Body of pancreas (tissue), 4 donors: ENCODE data around the gene CREB3L2. TPM values are rescaled to one million over a fixed set of nuclear protein-coding genes. Genes with fewer than 3 reads are reported as not detected.

Experiments
- ATAC-seq: fragments of 150-250 bp; one replicate; pipeline ENCODE4 v1.9.1; 2016
- DNase-seq, 4 donors: peaks; one replicate each; pipeline ENCODE4 v3.0.0-alpha.2; 2019
- H3K27ac ChIP-seq, 4 donors: fragments of 200-600 bp; sonication (generic); 1 replicate in 3 of 4; 2 replicates in 1 of 4; pipeline versions ENCODE4 v1.5.1 to v1.6.1; 2016 to 2019; ENCODE audit warnings: mild to moderate bottlenecking in 1 of 4, mixed read lengths in 1 of 4, moderate library complexity in 1 of 4
- H3K27me3 ChIP-seq, 2 donors: fragments of 200-600 bp; sonication (generic); one replicate each; pipeline ENCODE4 v1.6.0; 2016; ENCODE audit warnings: mild to moderate bottlenecking in 1 of 2
- H3K36me3 ChIP-seq, 2 donors: fragments of 200-600 bp; sonication (generic); replicated peaks in 1 of 2; 2 replicates each; pipeline ENCODE4 v1.5.1; 2016; ENCODE audit warnings: low read depth in 2 of 2; ENCODE audit not compliant: insufficient read depth in 1 of 2
- H3K4me1 ChIP-seq: fragments of 200-600 bp; sonication (generic); one replicate; pipeline ENCODE4 v1.6.0; 2016
- H3K4me3 ChIP-seq, 2 donors: fragments of 200-600 bp; sonication (generic); 1 replicate in 1 of 2; 2 replicates in 1 of 2; pipeline ENCODE4 v1.5.1; 2016 to 2019
- H3K9me3 ChIP-seq, 3 donors: fragments of 200-600 bp; sonication (generic); 1 replicate in 2 of 3; 2 replicates in 1 of 3; pipeline ENCODE4 v1.5.1; 2016
- CTCF ChIP-seq, 7 experiments: fragments of 450-650 bp in 4 of 7; fragments of 200-600 bp in 3 of 7; sonication (generic) in 3 of 7; IDR thresholded peaks; one replicate each; pipeline ENCODE4 v1.5.1; 2016 to 2019; ENCODE audit warnings: antibody characterized with exemption in 7 of 7
- POLR2A ChIP-seq, 3 donors: fragments of 450-650 bp; IDR thresholded peaks; one replicate each; pipeline ENCODE4 v1.6.1; 2016; ENCODE audit warnings: antibody characterized with exemption in 3 of 3, mild to moderate bottlenecking in 2 of 3
- WGBS, 2 donors: methylation state at CpG; one replicate each; pipeline ENCODE4 v1.1.5; 2017; 5-methylcytosine and 5-hydroxymethylcytosine counted together
- intact Hi-C: fragments of 100-400 bp; cut with DNase I; formaldehyde crosslinking; loops from one replicate; pipeline ENCODE4 v1.15.1; 2023
- total RNA-seq, 2 donors: library from RNA; depleted of rRNA; stranded (reverse); fragments of >200 nt; gene quantifications; one replicate each; pipeline ENCODE4 v1.1.0, GENCODE V29; 2016

The CREB3L2 gene
- total RNA-seq, 2 donors from 2014 or later = 21.3 to 28.0 TPM

- Histone ChIP-seq H3K27me3 (no peaks in the 10 kb centered on the region), H3K4me3 (no peak overlapping the region), H3K9me3 (no peaks in the 10 kb centered on the region), H3K4me1 (peaks cover 77% of the 10 kb centered on the region), H3K27ac (no peak overlapping the region), H3K36me3 (no peaks in the 10 kb centered on the region)
- ATAC-seq (no peak), DNase-seq (no peak)
- TF ChIP-seq POLR2A (IDR thresholded peaks at IDR 0.05) (no peak), CTCF (IDR thresholded peaks at IDR 0.05) (no peak)
- 84 to 85% methylated on average over 7 of the region's 7 CpGs for WGBS, 2 donors
- intact Hi-C loops = no loop called here
Measured at GRCh38 chr7:137947046-137947445, 54.8 kb downstream of the CREB3L2 start.

- WGBS, 2 donors = 32 to 37% methylated on average over 3 of the region's 3 CpGs
- H3K4me3 ChIP-seq = no peak overlapping the region
- TF ChIP-seq CTCF (IDR thresholded peaks at IDR 0.05) (no peak), POLR2A (IDR thresholded peaks at IDR 0.05) (no peak)
- no peak overlapping the region for H3K27ac ChIP-seq
- H3K9me3 ChIP-seq = no peaks in the 10 kb centered on the region
- no peaks in the 10 kb centered on the region for H3K27me3 ChIP-seq
- intact Hi-C loops = no loop called here
- peaks cover 75% of the 10 kb centered on the region for H3K4me1 ChIP-seq
- H3K36me3 ChIP-seq = no peaks in the 10 kb centered on the region
- ATAC-seq = no peak
- no peak for DNase-seq
Measured at GRCh38 chr7:137946011-137946410, 55.9 kb downstream of the CREB3L2 start.

- WGBS, 2 donors = 31 to 32% methylated on average over 6 of the region's 6 CpGs
- intact Hi-C loops = no loop called here
- no peaks in the 10 kb centered on the region for H3K27me3 ChIP-seq
- no peak overlapping the region for H3K4me3 ChIP-seq
- ATAC-seq (no peak), DNase-seq (no peak)
- H3K36me3 ChIP-seq = no peaks in the 10 kb centered on the region
- H3K4me1 ChIP-seq = peaks cover 66% of the 10 kb centered on the region
- peak overlapping the region in 1 of 4 donors; percentile 1 for H3K27ac ChIP-seq
- TF ChIP-seq CTCF (IDR thresholded peaks at IDR 0.05) = no peak
- no peak for TF ChIP-seq POLR2A (IDR thresholded peaks at IDR 0.05)
- no peaks in the 10 kb centered on the region for H3K9me3 ChIP-seq
Measured at GRCh38 chr7:137944168-137944567, 57.7 kb downstream of the CREB3L2 start.

- Histone ChIP-seq H3K4me1 (peaks cover 56% of the 10 kb centered on the region), H3K4me3 (no peak overlapping the region), H3K27me3 (no peaks in the 10 kb centered on the region), H3K27ac (peak overlapping the region; percentile 11 to 60 (median 36)), H3K36me3 (no peaks in the 10 kb centered on the region), H3K9me3 (no peaks in the 10 kb centered on the region)
- ATAC-seq (peak; percentile 59), DNase-seq (peak in 2 of 4 donors; percentile 31 to 49)
- intact Hi-C loops = no loop called here
- TF ChIP-seq CTCF (IDR thresholded peaks at IDR 0.05) (no peak), POLR2A (IDR thresholded peaks at IDR 0.05) (no peak)
- WGBS, 2 donors = 55 to 70% methylated on average over 2 of the region's 2 CpGs
Measured at GRCh38 chr7:137943132-137943551, 58.7 kb downstream of the CREB3L2 start.

- DNase-seq (peak in 1 of 4 donors; percentile 30), ATAC-seq (peak; percentile 40)
- Histone ChIP-seq H3K9me3 (no peaks in the 10 kb centered on the region), H3K36me3 (no peaks in the 10 kb centered on the region), H3K4me3 (no peak overlapping the region), H3K4me1 (peaks cover 51% of the 10 kb centered on the region), H3K27me3 (no peaks in the 10 kb centered on the region), H3K27ac (peak overlapping the region; percentile 11 to 60 (median 36))
- no peak for TF ChIP-seq POLR2A (IDR thresholded peaks at IDR 0.05)
- no peak for TF ChIP-seq CTCF (IDR thresholded peaks at IDR 0.05)
- 26 to 30% methylated on average over 4 of the region's 4 CpGs for WGBS, 2 donors
- intact Hi-C loops = no loop called here
Measured at GRCh38 chr7:137942484-137943115, 59.3 kb downstream of the CREB3L2 start.
